Measurements from ENCODE around the gene PRICKLE2.

Gene PRICKLE2

DNA sequence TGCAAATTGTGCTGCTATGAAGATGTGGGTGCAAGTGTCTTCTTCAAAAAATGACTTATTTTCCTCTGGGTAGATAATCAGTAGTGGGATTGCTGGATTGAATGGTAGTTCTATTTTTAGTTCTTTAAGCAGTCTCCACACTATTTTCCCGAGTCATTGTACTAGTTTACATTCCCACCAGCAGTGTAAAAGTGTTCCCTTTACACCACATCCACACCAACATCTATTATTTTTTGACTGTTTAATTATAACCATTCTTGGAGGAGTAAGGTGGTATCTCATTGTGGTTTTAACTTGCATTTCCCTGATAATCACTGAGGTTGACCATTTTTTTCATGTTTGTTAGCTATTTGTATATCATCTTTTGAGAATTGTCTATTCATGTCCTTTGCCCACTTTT lies 182.3 kb downstream of the PRICKLE2 start:
- DNase-seq = no peak

Data from C1 segment of cervical spinal cord (tissue), 14 donors.